HG02610 (cell line): ENCODE measurements around the gene SERPINI1.
"Not testable (repeated sequence)": the region's sequence is repeated elsewhere in the genome, so short reads cannot be mapped to it uniquely, and the experiment has no call there.

Source experiments
- ATAC-seq: cut with Tn5 transposase; IDR thresholded peaks from one replicate; pipeline ENCODE4 v1.9.1; 2021; ENCODE audit warnings: mild to moderate bottlenecking, moderate library complexity; ENCODE audit not compliant: unreplicated experiment

Gene SERPINI1

GRCh38 chr3:167785790-167786189 is 50.3 kb downstream of the SERPINI1 start:
- no peak for ATAC-seq

DNA sequence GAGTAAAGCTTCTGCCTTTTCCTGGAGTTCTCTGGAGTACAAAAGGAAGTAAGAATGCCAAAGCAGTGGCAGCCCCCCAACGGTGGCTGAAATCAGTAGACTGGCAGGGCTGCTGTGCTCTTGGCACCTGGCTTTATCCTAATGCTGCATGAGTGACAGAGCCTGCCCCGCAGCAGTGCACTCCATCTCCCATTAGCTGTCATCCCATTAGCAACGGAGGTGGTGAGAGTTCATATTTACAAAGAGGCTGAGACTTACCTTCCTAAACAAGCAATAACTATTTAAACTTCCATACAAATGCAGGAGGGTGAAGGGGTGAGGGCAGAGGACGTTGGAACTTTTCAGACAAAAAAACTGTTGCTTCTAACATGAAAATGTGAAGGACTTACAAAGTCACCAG is 51.9 kb downstream of the SERPINI1 start:
- no peak for ATAC-seq

DNA sequence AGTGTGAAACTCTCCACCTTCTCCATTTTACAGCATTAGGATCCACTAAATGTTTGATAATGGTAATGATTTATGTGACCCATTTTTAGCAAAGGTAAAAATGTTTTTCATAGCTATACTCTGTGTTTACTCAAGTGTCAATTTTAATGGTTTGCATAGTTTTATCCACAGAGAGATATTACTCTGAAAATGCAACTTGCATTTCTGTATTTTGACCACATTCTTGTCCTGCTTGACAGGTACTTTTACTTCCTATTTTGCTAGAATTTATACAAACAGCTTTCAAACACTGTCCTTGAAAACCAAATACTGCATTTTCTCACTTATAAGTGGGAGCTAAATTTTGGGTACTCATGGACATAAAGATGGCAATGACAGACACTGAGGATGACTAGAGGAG is 62.9 kb downstream of the SERPINI1 start:
- ATAC-seq: peak; percentile 91

DNA sequence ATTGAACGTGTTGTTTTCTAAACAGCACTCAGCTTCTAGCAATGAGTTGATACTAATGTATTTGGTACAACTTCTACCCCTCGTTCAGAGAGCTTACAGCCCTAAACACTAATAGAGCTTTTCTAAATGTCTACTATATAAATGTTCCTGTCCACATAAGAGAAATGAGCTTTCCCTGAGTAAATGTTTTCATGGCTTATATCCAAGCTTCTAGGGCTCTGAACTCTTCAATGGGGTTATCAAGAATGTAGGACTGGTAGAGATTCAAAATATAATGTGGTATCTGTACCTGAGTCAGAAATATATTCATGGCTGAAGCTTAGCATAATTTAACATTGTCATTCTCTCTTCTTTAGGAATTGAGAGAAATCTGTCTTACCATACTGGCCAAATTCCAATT is 73.4 kb downstream of the SERPINI1 start:
- ATAC-seq: no peak

- ATAC-seq: no peak
Observed at GRCh38 chr3:167810236-167810635, 74.7 kb downstream of the SERPINI1 start.

- no peak for ATAC-seq
Observed at GRCh38 chr3:167811031-167811430, 75.5 kb downstream of the SERPINI1 start.

DNA sequence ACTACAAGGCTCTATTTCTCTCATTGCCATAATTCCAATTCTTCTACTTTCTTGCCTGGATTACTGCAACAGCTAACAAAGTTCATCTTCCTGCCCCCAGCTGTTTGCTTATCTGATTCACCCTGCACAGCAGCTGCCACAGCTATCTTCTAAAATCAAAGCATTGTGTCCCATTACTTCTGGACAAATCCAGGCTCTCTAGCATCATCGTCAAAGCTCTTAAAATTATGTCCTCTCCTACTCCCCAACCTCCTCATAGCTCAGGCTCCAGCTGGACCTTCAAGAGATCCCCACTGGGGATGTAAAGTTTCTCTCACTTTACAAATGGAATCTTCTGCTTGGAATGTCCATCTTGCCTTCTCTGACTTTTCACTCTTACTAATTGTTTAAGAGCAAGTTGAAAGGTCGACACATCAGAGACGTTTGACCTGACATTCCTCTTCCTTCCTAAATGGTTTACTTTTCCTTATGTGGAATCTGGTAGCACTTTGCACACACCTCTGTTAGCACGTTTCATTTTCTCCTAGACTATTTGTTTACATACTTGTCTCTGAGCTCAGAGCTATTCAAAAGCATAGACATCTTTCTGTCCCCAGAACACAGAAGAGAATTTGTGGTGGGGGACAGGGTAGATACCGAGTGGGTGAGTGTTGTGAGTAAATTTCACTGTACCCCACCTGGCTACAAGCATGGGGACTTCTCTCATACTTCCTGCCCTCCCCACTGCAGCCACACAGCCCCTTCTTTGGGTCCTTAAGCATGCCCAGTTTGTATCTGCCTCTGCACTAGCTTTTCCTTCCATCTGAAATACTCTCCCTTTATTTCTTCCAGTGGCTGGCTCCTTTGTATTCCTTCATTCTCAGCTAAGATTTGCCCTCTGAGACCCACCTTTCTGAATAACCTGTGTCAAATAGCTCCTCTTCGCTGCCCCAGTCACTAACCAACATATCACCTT is 77.9 kb downstream of the SERPINI1 start:
- no peak for ATAC-seq

DNA sequence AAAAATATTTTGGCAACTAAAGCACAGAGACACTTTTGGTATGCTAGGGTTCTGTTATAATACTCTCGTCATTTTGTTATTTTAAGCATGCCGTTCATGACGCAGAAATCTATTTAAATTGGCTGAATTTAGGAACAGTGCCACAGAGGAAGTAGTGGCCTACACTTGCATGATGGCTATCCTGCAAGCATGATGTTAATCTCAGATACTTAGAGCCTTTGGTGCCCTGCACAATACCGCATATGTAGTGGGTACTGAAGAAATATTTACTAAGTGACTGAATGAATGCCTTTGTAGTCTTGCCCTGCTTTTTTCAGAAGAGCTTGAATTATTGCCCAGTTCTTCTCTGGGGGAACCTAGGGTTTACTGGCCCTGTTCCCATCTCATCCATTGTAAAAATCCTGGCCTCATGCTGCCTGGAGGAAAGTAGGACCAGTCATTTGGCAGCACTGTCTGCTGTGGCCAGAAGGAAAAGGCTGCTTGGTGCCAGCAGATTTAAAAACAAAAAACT is 79.0 kb downstream of the SERPINI1 start:
- no peak for ATAC-seq

DNA sequence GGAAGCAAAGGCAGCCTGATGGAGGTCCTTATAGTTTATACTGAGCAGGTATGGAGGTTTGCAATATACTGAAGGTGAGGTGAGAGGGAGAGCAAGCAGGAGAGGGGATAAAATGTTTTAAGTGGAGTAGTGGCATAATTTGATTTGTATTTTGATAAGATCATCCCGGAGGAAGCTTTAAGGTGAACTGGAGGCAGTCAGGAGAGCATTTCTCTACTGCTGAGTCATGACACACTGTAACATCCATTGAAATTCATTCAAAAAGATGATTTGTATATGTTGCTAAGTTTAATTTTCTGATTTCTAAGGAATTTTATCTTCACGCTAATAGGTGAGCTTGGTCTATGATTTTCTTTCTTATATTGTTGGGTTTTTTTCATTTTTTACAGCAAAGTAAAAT is 81.4 kb downstream of the SERPINI1 start:
- no peak for ATAC-seq

DNA sequence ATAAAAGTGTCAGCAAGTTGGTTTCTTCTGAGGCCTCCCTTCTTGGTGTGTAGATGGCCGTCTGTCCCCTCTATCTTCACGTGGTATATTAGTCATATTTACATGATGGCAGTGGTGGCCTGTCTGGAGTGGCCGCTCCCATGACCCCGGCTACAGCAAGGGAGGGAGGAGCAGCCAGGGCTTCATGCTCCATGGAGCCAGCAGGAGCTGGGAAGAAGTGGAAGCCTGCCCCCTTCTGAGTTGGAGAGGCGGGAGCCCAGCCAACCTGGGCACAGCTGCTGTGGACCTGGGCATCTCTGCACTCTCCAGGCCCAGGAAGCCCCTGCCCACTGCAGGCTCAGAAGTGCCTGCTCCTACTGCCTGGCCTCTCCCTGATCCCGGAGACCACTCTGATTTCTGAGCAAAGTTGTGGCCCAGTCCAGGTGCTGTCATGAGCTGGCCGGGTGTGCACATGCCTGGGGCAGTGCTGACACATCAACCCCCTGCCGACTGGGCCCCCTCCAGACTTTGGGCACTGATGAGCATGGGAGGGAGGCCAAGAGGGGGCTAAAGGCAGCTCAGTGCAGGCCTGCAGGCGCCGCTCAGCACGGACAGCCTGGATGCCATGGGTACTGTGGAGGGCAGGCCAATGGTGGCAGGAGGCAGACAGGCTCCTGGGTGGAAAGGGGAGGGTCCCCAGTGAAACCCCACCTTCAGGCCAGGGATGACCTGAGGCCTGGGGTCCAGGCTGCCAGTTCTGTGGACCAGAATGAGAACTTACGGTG is 84.8 kb downstream of the SERPINI1 start:
- ATAC-seq: no peak

DNA sequence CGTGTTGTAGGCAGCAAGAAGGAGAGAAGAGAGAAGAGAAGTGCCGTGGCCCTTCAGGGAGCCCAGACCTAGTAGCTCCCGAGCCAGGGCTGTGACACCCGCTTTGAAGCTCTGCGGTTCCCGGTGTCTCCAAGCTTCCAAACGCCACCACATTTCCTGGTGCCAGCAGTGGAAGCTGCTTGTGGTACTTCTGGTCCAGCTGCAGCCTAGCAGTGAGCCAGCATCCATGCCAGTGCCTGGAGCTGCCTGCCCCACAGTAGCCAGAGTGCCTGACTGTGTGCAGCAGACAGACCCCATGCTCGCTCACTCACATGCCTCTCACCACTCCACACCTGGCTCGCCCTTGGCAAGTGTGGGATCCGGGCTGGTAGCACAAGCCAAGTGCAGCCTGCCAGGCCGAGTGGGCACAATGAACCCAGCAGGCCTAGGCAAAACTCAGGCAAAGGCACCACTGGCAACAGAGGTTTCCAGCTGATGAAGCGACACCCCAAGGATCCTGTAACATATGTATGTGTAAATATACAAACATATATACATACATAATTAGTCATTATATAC is 85.8 kb downstream of the SERPINI1 start:
- ATAC-seq: no peak

DNA sequence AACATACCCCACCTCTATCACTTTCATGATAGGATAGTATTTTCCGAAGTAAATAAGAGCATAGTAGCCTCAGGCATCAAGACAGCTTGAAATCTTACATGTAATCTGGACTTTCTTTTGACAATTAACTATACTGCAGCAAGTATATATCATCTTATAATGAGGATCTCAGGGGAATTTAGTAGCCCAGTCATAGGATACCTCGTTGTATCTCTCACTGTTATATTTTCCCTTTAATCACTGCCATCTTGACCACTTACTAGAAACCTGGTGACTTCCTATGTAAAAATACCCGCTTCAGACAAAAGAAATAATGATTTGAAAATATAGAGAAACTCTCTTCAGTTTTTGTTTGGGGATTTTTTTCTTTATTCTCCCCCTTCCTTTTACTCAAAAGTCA is 88.2 kb downstream of the SERPINI1 start:
- ATAC-seq: no peak

DNA sequence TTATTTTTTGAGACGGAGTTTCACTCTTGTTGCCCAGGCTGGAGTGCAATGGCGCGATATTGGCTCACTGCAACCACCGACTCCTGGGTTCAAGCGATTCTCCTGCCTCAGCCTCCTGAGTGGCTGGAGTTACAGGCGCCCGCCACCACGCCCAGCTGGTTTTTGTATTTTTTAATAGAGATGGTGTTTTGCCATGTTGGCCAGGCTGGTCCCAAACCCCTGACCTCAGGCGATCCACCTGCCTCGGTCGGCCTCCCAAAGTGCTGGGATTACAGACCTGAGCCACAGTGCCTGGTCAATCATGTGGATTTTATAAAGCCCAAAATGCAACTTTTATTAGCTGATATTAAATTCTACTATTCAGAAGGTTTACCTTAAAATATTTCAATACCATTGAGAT is 92.1 kb downstream of the SERPINI1 start:
- not testable (repeated sequence) for ATAC-seq

GRCh38 chr3:167829071-167829470 is 93.5 kb downstream of the SERPINI1 start:
- no peak for ATAC-seq

GRCh38 chr3:167830007-167830406 is 94.5 kb downstream of the SERPINI1 start:
- ATAC-seq: peak; percentile 98

GRCh38 chr3:167835359-167835758 is 99.8 kb downstream of the SERPINI1 start:
- ATAC-seq: no peak

DNA sequence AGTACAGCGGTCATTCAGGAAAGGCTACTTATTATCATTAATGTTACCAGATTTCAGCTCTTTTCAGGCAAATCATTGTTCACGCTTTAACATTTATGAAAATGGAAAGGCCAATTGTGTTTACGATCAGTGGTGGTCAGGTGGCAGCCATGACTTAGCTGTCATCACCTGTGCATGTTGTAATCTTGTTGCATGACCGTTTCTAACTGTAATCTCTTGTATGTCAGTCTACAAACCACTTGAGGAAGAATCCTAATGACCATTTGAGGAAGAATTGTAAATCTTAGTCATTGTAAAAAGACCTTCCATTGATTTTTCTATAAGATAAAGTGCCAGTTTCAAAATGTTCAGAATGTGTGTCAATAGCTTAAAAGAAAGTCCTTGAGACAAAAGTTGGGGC is 100.4 kb downstream of the SERPINI1 start:
- no peak for ATAC-seq

- no peak for ATAC-seq
Observed at GRCh38 chr3:167837466-167837865, 101.9 kb downstream of the SERPINI1 start.

DNA sequence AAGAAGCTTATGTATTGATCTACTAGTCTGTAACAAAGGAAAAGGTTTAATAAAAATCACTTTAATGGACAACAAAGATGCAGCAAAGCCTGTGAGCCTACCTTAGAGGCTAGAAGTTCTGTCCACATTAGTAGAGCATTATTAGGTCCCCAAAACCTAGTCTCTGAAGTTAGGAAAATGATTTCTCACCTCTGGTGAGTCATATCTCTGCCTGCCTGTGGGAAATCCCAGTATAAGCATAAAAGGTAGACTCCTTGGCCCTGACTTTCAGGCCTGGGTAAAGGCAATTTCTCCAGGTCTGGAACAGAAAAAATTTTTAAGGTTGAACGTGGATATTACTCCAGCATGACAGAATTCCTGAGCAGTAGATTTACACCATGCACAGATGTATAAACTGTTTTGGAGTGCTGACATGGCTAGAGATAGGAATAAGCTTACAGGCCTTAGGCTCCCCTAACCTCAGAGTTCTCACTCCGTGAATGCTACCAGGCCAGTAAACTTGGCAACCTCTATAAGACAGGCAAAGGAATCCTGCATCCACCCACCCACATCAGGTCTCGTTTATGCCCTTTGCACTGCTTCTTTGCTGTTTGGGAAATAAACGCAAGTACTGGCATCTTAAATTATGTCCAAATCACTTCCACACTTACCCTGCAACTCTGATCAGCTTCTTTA is 104.1 kb downstream of the SERPINI1 start:
- peak; percentile 90 for ATAC-seq

- ATAC-seq: no peak
Observed at GRCh38 chr3:167840247-167840646, 104.7 kb downstream of the SERPINI1 start.

GRCh38 chr3:167843481-167843880 is 108.0 kb downstream of the SERPINI1 start:
- no peak for ATAC-seq
